ENCODE results near the gene TP53RK.
A peak's percentile ranks its signal among the peaks of the same experiment; 100 is the strongest.

TP53RK gene

GRCh38 chr20:46689082-46689753 lies at the start of gene TP53RK (continued):
- TF ChIP-seq ZNF366 (tag by site-specific recombination; conservative IDR thresholded peaks at IDR 0.05) = no peak
- TF ChIP-seq ELK4 (IDR thresholded peaks at IDR 0.05; ENCODE audit: borderline replicate concordance, low read depth, low read length) = no peak
- no peak for TF ChIP-seq ZNF701 (tag by site-specific recombination; IDR thresholded peaks at IDR 0.05)
- no peak for TF ChIP-seq MEIS1 (CRISPR knock-in tag; IDR thresholded peaks at IDR 0.05; ENCODE audit: borderline replicate concordance)
- no peak; the same call in 1 of the 2 replicates for TF ChIP-seq ZNF501 (tag by site-specific recombination; IDR thresholded peaks at IDR 0.05)
- TF ChIP-seq ZNF449 (tag by site-specific recombination; IDR thresholded peaks at IDR 0.05) = 0 out of 2 replicates have a peak, but pooled peaks have one; percentile 23
- no peak for TF ChIP-seq ZIC2 (tag by site-specific recombination; IDR thresholded peaks at IDR 0.05)
- TF ChIP-seq ZNF571 (tag by site-specific recombination; IDR thresholded peaks at IDR 0.05) = no peak
- TF ChIP-seq ZNF132 (tag by site-specific recombination; IDR thresholded peaks at IDR 0.05; ENCODE audit: borderline replicate concordance) = no peak
- no peak for TF ChIP-seq BCL11A (tag by site-specific recombination; IDR thresholded peaks at IDR 0.05; ENCODE audit: low read depth)
- TF ChIP-seq ZBTB26 (tag by site-specific recombination; optimal IDR thresholded peaks at IDR 0.05) = peak; percentile 85
- TF ChIP-seq ZNF473 (tag by site-specific recombination; IDR thresholded peaks at IDR 0.05) = no peak
- no peak; the same call in 1 of the 2 replicates for TF ChIP-seq OVOL3 (tag by site-specific recombination; IDR thresholded peaks at IDR 0.05)
- no peak for TF ChIP-seq ZNF138 (tag by site-specific recombination; IDR thresholded peaks at IDR 0.05; ENCODE audit: borderline replicate concordance)
- no peak for TF ChIP-seq ZNF623 (tag by site-specific recombination; IDR thresholded peaks at IDR 0.05)
- no peak for TF ChIP-seq GLI4 (tag by site-specific recombination; IDR thresholded peaks at IDR 0.05)
- TF ChIP-seq ZNF239 (tag by site-specific recombination; IDR thresholded peaks at IDR 0.05) = no peak
- no peak for TF ChIP-seq ATF2 (tag by site-specific recombination; IDR thresholded peaks at IDR 0.05; ENCODE audit: low read depth)
- TF ChIP-seq ZNF843 (tag by site-specific recombination; IDR thresholded peaks at IDR 0.05) = no peak
- TF ChIP-seq EGR2 (tag by site-specific recombination; IDR thresholded peaks at IDR 0.05; ENCODE audit: low read depth) = peak; percentile 79
- TF ChIP-seq KLF17 (tag by site-specific recombination; IDR thresholded peaks at IDR 0.05) = peak; percentile 62; the same call in 1 of the 2 replicates
- TF ChIP-seq ZFHX2 (tag by site-specific recombination; conservative IDR thresholded peaks at IDR 0.05) = peak; percentile 87
- TF ChIP-seq ZNF248 (tag by site-specific recombination; IDR thresholded peaks at IDR 0.05) = no peak
- no peak for TF ChIP-seq ZBTB21 (tag by site-specific recombination; IDR thresholded peaks at IDR 0.05)
- TF ChIP-seq ZNF202 (tag by site-specific recombination; IDR thresholded peaks at IDR 0.05; ENCODE audit: borderline replicate concordance) = no peak
- TF ChIP-seq ZNF133 (tag by site-specific recombination; IDR thresholded peaks at IDR 0.05) = no peak
- no peak for TF ChIP-seq ZNF157 (tag by site-specific recombination; IDR thresholded peaks at IDR 0.05)
- TF ChIP-seq PRDM2 (tag by site-specific recombination; IDR thresholded peaks at IDR 0.05; ENCODE audit: borderline replicate concordance) = no peak
- no peak for TF ChIP-seq FEZF1 (tag by site-specific recombination; IDR thresholded peaks at IDR 0.05)
